ENCODE results near the gene G3BP2.
A peak's percentile ranks its signal among the peaks of the same experiment; 100 is the strongest.
"Not testable (repeated sequence)": the region's sequence is repeated elsewhere in the genome, so short reads cannot be mapped to it uniquely, and the experiment has no call there.

The G3BP2 gene

DNA sequence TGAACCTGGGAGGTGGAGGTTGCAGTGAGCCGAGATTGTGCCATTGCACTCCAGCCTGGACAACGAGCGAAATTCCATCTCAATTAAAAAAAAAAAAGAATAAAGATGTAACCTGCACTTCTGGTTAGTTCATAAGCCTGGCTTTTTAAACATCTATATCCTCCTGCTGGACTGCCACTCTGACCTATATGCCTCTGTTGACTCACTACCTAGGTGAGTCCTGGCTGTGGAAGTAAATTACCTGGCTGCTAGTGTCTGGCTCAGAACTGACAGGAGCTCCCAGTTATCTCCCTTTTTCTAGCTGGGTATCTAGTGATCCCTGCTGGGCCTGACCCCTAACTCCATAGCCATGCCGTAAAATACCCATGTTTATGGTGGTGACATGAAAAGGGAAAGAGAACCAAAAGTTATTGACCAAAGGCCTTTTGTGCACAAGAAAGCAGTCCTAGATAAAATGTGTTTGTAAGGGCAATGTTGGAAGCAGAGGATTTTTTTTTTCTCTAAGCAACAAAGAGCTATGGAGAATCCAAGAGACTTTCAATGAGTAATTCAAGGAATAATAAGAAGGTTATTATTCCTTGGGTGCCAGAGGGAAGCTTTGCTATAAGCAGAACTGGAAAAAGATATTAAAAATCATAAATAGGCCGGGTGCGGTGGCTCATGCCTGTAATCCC lies 10.4 kb upstream of the G3BP2 start:
- no peak for DNase-seq

DNA sequence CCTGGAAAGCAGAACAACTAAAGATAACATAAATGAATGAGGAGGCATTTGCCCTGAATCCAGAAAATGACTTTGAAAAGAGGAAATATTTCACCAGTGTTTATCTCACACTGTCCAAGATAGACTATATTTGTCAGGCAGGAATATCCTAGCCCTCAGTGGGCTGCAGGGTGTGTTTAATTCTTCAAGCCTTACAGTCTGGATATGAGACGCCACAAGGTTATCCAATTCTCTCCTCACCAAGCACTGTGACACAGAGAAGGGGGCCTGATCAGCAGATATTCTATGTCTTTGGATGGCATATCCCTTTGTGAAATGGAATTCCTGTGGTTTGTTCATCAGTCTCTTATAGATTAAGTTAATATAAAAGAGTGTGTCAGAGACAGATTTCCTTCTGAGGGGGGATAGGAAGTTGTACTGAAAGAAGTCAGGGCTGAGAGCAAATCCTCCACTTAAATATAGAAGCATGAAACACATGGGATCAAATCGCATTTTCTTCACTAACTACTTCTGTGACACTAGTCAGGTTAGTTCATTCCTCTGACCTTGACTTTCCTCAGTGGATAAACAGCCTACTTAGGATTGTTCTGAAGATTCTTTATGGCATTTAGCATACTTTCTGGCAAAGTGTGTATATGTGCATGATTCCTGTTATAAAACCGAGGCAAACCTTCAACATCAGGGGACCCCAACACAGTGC lies 6.8 kb upstream of the G3BP2 start:
- DNase-seq = no peak

- no peak for DNase-seq
These were observed 5.8 kb upstream of the G3BP2 start for GRCh38 chr4:75678965-75679364.

- DNase-seq = no peak
These were observed 5.3 kb upstream of the G3BP2 start for GRCh38 chr4:75678473-75678872.

- DNase-seq = no peak
These were observed 1.9 kb upstream of the G3BP2 start for GRCh38 chr4:75675004-75675531.

DNA sequence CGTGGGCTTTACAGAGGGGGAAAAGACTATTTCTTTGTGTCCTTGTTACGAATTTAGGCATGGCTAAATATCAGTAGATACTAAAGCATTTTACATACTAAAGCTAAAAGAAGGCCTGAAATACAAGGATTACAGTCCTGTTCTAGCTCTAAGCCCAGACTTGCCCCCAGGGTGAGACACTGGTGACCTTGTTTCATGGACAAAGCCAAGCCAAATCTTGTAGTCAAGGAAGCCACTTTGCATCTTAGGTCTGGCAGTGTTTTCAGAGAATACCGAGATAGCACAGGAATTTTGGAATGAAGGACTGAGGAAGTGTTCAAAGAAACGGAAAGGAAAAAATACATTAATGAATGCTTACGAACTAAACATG lies 733 bp upstream of the G3BP2 start:
- DNase-seq = no peak

DNA sequence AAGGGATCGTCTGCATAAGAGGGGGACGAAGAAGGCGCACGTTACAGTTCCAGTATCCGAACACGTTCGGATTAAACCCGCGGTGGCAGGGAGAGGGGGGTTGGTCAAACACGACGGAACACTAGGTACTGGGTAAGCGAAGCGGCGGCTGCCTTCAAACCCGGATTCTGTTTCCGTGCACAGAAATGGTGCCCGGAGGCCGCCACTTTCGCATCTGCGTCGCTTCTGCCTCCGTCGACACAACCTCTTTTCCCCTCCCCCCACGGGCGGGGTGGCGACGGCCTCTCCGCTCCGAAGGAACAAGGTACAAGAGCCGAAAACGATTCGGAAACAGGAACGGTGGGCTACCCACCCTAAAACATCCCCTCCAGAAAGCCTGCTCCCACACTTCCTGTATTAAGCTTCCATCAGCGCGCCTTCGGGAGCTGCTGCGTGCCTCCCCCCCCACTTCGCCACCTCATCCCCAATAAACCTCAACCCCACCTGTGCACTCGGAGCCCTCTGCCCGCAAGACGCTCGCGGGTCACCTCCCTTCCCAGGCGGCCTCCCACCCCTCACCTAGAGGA lies 667 bp downstream of the G3BP2 start:
- peak; percentile 3 for DNase-seq

- no peak for DNase-seq
These were observed 1.3 kb downstream of the G3BP2 start for GRCh38 chr4:75671802-75672421.

- DNase-seq = no peak
These were observed 4.6 kb downstream of the G3BP2 start for GRCh38 chr4:75668596-75668995.

- not testable (repeated sequence) for DNase-seq
These were observed 5.6 kb downstream of the G3BP2 start for GRCh38 chr4:75667636-75668035.

DNA sequence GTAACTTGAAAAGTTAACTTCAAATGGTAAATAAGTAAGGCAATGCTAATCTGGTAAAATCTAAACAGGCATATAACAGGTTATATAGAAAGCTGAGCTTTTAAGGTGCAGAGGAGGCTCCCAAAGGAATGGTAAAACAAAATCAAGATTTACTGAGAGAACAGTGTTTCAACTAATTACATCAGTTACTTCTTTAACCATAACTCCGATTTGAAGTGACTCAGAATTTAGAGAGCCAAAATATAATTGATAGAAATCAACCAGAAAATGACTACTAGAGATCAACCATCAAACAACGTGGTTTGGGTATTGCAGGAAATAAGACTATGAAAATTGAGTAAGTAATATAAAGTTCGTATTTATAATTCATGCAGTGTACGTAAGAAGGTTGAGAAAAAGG lies 6.9 kb downstream of the G3BP2 start:
- DNase-seq = no peak

GRCh38 chr4:75664604-75665003 lies 8.6 kb downstream of the G3BP2 start:
- DNase-seq = not testable (repeated sequence)

- no peak for DNase-seq
These were observed 10.6 kb downstream of the G3BP2 start for GRCh38 chr4:75662626-75663025.

DNA sequence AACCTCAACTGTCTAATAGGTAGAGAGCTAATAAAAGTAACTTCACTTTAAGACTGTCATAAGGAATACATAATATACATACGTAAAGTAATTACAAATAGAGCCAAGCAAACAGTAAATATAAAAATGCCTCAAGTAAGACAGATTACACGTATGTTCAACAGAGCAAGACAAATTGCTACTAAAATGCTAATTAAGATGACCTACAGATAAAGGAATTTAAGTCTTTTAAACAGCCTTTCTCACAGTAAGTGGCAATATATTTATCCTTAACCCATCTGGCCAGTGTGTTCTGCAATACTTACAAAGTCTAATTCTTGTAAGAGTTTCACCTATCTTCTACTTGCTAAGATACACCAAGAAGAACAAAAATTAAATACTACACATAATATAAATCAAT lies 12.7 kb downstream of the G3BP2 start:
- no peak for DNase-seq

GRCh38 chr4:75659512-75660031 lies 13.6 kb downstream of the G3BP2 start:
- no peak for DNase-seq

DNA sequence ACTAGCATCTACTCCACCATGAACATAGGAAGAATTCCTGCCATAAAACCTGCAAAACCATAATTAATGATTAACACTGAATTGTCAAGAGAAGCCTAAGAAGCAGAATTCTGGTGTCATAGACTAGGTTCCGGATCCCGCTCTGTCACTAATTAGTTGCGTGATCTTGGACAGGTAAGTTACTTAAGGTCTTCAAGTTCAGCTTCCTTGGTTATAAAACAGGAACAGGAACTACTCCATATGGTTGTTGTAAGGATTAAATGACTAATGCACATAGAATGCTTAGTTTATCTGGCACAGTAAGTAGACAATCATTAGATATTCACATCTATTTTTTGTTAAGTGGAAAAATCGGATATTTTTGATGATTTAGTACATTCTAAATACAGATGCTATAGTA lies 14.3 kb downstream of the G3BP2 start:
- DNase-seq = no peak

GRCh38 chr4:75655562-75655961 lies 17.6 kb downstream of the G3BP2 start:
- DNase-seq = no peak

GRCh38 chr4:75654905-75655304 lies 18.3 kb downstream of the G3BP2 start:
- no peak for DNase-seq

DNA sequence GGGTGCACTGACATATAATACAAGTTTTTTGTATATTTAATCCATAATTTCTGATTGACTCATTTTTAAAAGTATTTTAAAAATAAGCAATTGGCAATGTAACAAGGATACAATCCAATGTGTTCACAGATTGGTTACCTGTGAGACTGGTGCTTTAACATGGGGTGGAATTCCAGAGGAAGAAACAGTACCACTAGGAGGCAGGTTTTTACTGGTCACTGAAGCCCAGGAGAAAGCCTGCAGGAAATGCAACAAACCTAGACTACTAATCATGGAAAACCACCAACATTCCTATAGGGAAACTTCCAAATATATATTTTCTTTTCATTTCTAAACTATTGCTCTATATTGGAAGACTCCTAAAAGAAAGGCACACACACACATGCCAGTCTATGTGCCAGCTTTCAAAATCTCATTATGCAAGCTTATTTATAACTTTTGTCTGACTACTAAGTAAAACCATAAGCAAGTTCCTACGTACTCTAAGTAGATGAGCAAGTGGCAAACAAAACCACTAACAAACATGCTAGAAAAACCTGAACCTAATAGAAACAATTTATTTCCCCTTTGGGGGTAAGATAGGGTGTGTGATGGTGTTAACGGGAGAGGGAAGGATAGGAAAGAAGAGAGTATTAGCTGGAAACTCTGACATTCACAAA lies 19.2 kb downstream of the G3BP2 start:
- no peak for DNase-seq

GRCh38 chr4:75644095-75644494 lies 29.1 kb downstream of the G3BP2 start:
- DNase-seq = no peak

GRCh38 chr4:75643651-75644050 lies 29.6 kb downstream of the G3BP2 start:
- DNase-seq = no peak

DNA sequence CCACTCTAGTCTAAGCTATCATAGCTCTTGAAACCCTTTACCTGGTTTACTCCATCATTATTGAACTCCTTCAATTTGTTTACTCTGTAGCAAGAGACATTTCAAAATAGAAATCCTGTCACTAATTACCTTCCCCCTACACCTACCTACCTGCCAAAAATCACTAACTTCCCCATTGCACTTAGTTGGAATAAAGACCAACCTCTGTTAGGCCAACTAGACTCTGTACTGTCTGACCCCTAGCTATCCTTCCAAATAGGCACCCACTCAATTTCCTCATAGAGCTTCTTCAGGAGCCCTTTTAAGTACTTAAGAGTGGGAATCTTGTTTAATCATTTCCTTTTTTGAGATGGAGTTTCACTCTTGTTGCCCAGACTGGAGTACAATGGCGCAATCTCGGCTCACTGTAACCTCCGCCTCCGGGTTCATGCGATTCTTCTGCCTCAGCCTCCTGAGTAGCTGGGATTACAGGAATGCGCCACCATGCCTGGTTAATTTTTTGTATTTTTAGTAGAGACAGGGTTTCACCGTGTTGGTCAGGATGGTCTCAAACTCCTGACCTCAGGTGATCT lies 34.0 kb downstream of the G3BP2 start:
- DNase-seq = no peak

- no peak for DNase-seq
These were observed 35.4 kb downstream of the G3BP2 start for GRCh38 chr4:75637827-75638226.
